ENCODE measurements around the gene MRPL17. TPM values are rescaled to one million over a fixed set of nuclear protein-coding genes. Genes with fewer than 3 reads are reported as not detected.

The MRPL17 gene
- total RNA-seq, 1 donor from 2014 or later: 13.5 TPM

- DNase-seq (ENCODE audit: low spot score) (no peak), ATAC-seq (no peak)
These were observed 48.6 kb downstream of the MRPL17 start for GRCh38 chr11:6634534-6634933.

GRCh38 chr11:6633422-6634408 lies 49.4 kb downstream of the MRPL17 start:
- ATAC-seq (no peak), DNase-seq (ENCODE audit: low spot score) (no peak)

GRCh38 chr11:6632116-6633073 lies 50.7 kb downstream of the MRPL17 start:
- ATAC-seq (no peak), DNase-seq (ENCODE audit: low spot score) (no peak)

- ATAC-seq: no peak
- no peak for DNase-seq (ENCODE audit: low spot score)
These were observed 51.7 kb downstream of the MRPL17 start for GRCh38 chr11:6631361-6631890.

- ATAC-seq (no peak), DNase-seq (ENCODE audit: low spot score) (peak; percentile 40)
These were observed 52.4 kb downstream of the MRPL17 start for GRCh38 chr11:6630632-6631291.

Other genes with a start within 250 kb of the MRPL17 start
- 5,455 TPM for gene HPX, start 242.4 kb downstream of the MRPL17 start, total RNA-seq
- gene TRIM3, start 209.4 kb downstream of the MRPL17 start, total RNA-seq: 7.8 TPM
- 19.0 TPM for gene ARFIP2, start 202.0 kb downstream of the MRPL17 start, total RNA-seq
- gene TIMM10B, start 201.8 kb downstream of the MRPL17 start, total RNA-seq: 14.2 TPM
- gene DNHD1, start 186.1 kb downstream of the MRPL17 start, total RNA-seq: 10.1 TPM
- gene RRP8, start 79.7 kb downstream of the MRPL17 start, total RNA-seq: 14.4 TPM
- 41.1 TPM for gene ILK, start 79.6 kb downstream of the MRPL17 start, total RNA-seq
- 52.5 TPM for gene TAF10, start 71.1 kb downstream of the MRPL17 start, total RNA-seq
- gene TPP1, start 63.9 kb downstream of the MRPL17 start, total RNA-seq: 62.4 TPM
- 2.5 TPM for gene DCHS1, start 27.5 kb downstream of the MRPL17 start, total RNA-seq
- gene OR2AG2, start 88.6 kb upstream of the MRPL17 start, total RNA-seq: not detected
- gene OR2AG1, start 99.7 kb upstream of the MRPL17 start, total RNA-seq: not detected
- not detected for gene OR6A2, start 116.3 kb upstream of the MRPL17 start, total RNA-seq
- gene OR10A5, start 162.3 kb upstream of the MRPL17 start, total RNA-seq: not detected
- gene OR10A2, start 179.7 kb upstream of the MRPL17 start, total RNA-seq: not detected
- not detected for gene OR10A4, start 193.3 kb upstream of the MRPL17 start, total RNA-seq
- not detected for gene OR2D2, start 209.2 kb upstream of the MRPL17 start, total RNA-seq
- gene OR2D3, start 237.7 kb upstream of the MRPL17 start, total RNA-seq: not detected
- gene ZNF215, start 243.1 kb upstream of the MRPL17 start, total RNA-seq: 0.10 TPM